ENCODE measurements around the gene TTI1. TPM values are rescaled to one million over a fixed set of nuclear protein-coding genes. Genes with fewer than 3 reads are reported as not detected.
"Not testable (repeated sequence)": the region's sequence is repeated elsewhere in the genome, so short reads cannot be mapped to it uniquely, and the experiment has no call there.

The TTI1 gene
- total RNA-seq, 1 donor from 2014 or later, result 11.9 TPM

DNA sequence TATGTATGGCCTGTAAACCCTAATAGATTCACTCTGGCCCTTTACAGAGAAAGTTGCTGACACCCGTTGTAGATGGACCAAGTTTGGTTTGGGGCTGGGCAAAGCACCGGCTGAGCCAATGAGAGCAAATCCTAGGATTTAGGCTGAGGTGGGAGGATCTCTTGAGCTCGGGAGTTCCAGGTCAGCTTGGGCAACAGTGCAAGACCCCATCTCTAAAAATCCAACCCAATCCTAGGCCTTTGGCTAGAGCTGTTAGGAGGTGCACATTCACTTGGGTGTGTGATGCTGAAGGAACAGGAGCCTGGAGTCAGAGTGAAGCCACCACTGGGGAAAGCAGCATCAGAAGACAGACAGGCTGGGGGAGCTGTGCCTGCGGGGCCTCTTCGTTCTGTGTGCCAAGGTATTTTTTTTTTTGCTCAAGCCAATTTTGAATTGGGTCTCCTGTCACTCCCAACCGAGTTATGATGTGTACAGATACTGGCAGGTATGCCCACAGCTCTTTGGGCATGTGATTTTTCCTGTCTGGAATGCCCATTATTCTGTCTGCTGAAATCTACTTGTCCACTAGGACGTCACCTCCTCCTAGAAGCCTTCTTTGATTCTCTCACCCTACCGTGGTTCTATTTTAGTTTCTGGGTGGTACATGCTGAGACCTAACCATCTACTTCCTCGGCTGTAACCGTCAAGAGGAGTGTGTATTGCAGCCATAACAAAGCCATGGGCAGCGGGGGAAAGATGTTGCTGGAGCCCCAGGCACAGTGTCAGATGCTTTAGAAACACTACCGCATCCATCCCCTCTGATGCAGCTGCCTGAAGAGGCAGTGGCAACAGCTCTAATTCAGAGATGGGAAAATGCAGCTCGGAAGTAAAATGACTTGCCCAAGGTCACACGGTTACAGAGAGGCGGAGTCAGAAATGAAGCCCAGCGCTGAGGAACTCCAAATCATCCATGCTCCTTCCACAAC is 54.0 kb downstream of the TTI1 start:
- no peak for DNase-seq
- intact Hi-C loops (cut with DNase I), result no loop called here
- no peak for ATAC-seq (ENCODE audit: poor library complexity)

GRCh38 chr20:37977786-37978185 is 55.5 kb downstream of the TTI1 start:
- DNase-seq, result no peak
- no peak for ATAC-seq (ENCODE audit: poor library complexity)
- intact Hi-C loops (cut with DNase I), result no loop called here

DNA sequence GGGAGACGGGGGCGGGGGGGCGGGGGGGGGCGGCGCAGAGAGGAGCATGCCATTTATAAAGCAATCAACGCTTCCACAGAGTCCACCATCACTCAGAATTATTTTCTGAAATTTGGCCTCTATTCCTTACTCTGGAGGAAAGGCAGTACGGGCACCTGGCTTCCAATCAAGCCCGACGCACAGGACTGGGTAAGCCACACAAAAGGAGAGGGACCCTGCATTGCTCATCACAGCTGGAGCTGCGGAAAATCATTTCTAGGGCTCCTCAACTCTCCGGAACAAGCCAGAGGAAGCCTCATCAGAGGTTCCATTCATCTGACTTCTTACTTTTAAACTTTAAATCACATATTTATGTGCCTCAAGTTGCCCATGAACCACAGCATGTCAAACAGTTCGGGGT is 55.9 kb downstream of the TTI1 start:
- DNase-seq (no peak), ATAC-seq (ENCODE audit: poor library complexity) (no peak)
- intact Hi-C loops (cut with DNase I), result no loop called here

GRCh38 chr20:37976887-37977286 is 56.4 kb downstream of the TTI1 start:
- intact Hi-C loops (cut with DNase I), result no loop called here
- ATAC-seq (ENCODE audit: poor library complexity) (no peak), DNase-seq (no peak)

DNA sequence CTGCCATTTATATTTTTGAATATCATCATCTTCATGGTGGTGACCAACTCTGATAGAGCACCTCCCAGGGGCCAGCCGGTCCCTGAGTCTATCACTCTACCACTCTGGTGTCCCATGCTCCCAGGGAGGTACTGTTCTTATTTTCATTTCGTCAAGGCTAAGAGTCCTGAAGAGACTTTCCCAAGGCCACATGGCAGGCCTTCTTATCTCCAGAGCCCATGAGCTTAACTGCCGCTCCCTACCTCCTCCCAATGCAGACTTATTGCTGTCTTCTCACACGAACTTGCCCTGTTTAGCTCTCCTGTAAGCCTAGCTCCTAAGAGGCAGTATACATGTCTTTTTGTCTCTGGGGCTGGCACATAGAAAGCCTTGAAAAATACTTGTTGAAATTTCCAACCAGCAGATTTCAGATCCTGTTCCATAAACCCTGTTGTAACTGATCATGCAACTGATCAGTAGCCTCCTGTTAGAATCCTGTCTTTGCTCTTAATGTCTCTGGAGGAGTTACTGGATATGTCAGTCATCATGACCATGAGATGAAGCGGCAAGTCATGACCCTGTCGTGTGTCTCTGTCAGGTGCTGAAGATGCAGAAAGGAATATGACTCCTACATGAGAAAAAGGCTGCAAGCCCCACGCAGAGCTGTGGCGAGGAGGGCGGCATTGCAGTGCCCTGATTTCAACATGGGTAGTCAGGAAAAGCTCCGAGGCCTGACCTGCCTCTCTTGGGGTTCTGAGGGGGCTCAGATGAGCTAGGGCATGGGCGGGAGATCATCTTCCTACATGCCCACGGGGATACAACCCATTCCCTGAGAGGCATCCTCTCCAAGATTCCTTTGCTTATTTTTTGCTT is 60.0 kb downstream of the TTI1 start:
- no peak for DNase-seq
- intact Hi-C loops (cut with DNase I), result no loop called here

DNA sequence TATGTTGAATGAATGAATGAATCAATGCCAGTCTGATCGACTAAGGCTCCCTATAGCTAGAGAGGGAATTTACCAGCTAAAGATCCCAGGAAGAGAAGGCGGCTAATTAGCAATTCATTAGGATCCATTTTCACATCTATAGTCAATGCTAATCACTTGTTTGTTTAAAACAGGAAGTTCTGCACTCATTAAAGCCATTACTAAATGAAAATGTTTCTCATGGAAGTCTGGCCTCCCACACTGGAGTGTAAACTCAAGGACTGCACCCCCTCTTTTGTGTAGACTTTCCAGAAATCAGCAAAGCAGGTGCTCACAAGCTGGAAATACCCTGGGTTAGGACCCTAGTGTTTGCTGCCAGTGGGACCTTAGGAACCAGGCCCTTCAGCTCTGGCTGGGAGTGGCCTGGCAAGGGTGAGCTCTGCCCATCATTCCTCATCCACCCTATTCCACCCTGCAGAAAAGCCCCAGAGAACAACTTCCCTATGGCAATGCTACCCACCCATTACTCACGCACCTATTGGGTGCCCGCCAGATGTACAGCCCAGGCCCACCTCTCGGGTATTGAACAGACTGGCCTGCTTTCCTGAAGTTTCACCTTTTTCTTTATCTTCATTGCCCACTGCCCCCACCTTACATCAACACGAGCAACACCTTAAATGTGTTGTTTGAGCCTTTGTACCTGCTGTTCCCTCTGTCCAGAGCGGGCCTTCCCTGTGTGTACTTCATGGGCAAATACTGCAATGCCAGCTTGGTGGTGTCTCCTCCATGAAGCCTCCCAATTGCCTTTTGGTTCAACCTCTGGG is 60.8 kb downstream of the TTI1 start:
- no peak for ATAC-seq (ENCODE audit: poor library complexity)
- intact Hi-C loops (cut with DNase I), result no loop called here
- no peak for DNase-seq

More for the DNA sequence above, 60.0 kb downstream of the TTI1 start:
- ATAC-seq (ENCODE audit: poor library complexity), result no peak

DNA sequence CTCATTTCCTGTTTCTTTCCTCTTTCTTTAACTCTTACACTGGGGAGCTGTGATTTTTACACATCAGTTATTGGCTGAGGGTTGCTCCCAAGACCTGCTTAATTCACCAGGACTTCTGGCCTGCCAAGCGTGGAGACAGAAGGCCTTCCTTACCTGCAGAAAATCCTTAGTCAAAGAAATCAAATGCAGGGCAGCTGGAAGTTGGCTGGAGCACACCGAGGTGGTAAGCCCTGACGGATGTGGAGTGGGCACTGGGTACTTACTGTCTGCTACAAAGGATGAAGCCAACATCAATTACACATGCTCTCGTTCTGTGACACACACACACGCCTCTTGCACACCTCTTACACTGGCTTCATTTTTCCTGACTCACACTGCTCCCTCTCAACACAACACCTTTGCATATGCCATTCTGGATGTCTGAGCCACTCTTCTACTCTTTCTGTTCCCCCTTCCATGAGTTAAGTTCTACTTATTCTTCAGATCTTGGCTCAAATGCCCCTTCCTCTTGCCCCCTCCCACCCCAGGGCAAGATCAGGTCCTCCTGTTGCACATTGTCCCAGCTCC is 61.6 kb downstream of the TTI1 start:
- DNase-seq, result no peak
- ATAC-seq (ENCODE audit: poor library complexity), result no peak
- intact Hi-C loops (cut with DNase I), result no loop called here

DNA sequence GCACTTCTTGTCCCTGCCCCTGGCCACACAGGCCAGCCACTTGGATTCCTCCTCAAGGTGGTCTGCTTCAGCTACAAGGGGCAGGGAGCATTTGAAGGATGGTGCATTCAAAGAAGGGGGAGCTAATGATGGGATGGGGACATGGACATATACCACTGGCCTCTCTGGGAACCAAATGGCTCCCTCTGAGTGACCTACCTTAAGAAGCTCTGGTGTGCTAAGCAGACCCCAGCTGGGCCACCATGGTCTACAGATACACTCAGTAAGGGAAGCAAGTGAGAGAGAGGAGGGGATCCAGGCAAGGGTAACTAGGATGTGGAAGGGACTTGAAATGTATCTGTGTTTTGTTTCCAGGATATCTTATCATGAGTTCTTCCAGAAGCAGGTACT is 62.4 kb downstream of the TTI1 start:
- no peak for ATAC-seq (ENCODE audit: poor library complexity)
- intact Hi-C loops (cut with DNase I), result no loop called here
- no peak for DNase-seq

- DNase-seq (no peak), ATAC-seq (ENCODE audit: poor library complexity) (peak; percentile 39)
- intact Hi-C loops (cut with DNase I), result no loop called here
Measured at GRCh38 chr20:37969949-37970855, 63.1 kb downstream of the TTI1 start.

GRCh38 chr20:37968841-37969401 is 64.3 kb downstream of the TTI1 start:
- ATAC-seq (ENCODE audit: poor library complexity), result no peak
- intact Hi-C loops (cut with DNase I), result no loop called here
- no peak for DNase-seq

- intact Hi-C loops (cut with DNase I); DNase-seq: not testable (repeated sequence)
Measured at GRCh38 chr20:37963483-37963882, 69.8 kb downstream of the TTI1 start.

GRCh38 chr20:37961066-37961465 is 72.2 kb downstream of the TTI1 start:
- ATAC-seq (ENCODE audit: poor library complexity), result no peak
- intact Hi-C loops (cut with DNase I), result no loop called here

More at GRCh38 chr20:37963483-37963882, 69.8 kb downstream of the TTI1 start:
- ATAC-seq (ENCODE audit: poor library complexity), result not testable (repeated sequence)

DNA sequence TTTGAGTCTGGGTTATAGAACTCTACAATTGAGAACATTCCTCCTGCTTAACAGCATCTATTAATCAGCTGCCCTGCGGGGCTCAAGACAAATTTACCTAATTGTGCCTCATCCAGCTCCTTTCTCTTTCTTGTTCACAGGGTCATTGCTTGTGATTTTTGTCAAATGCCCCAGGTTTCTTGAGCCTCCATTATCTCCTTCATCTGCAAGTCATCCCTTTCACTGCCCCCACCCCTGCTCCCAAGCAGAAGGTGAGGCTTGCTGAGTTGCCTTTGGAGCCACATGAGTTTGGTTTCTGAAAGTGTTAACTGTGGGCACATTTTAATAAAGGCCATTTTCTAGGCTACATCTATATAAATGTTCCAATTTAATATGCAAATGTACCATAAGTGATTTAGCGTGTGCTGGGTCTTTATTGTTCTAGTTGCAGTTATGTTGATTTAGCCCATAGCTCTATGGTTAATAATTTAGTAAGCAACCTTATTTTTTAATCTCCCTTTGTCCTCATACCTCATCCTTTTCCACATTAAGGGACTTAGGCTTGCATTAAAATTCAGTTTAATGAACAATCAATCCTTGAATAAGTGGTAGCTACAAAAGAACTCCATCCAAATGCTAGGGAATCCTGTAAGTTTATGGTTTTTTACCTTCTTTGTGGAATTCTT is 74.3 kb downstream of the TTI1 start:
- DNase-seq (no peak), ATAC-seq (ENCODE audit: poor library complexity) (no peak)
- intact Hi-C loops (cut with DNase I), result no loop called here

More at GRCh38 chr20:37961066-37961465, 72.2 kb downstream of the TTI1 start:
- DNase-seq, result no peak

DNA sequence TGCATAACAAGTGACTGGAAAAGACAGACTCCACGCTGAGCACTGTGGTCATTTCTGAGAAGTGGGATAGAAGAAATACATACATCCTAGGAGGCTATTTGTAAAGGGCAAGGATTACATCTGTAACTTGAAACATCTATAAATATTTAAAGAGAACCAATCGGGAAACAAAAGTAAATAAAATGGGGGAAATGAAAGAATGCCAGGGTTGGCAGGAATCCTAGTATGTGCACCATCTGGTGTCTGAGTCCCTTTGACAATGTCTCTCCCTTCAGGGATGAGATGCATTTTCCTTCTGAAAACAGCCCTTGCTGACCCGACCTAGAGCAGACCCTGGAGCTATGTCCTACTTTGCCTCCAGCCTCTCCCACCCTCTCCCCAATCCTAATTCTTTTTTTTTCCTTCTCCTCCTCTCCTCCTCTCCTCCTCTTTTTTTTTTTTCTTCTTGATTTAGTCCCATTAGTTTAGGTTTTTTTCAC is 77.1 kb downstream of the TTI1 start:
- no peak for ATAC-seq (ENCODE audit: poor library complexity)
- intact Hi-C loops (cut with DNase I), result no loop called here
- no peak for DNase-seq

- no peak for DNase-seq
- intact Hi-C loops (cut with DNase I), result no loop called here
- no peak for ATAC-seq (ENCODE audit: poor library complexity)
Measured at GRCh38 chr20:37955511-37955910, 77.7 kb downstream of the TTI1 start.

GRCh38 chr20:37954626-37955025 is 78.6 kb downstream of the TTI1 start:
- intact Hi-C loops (cut with DNase I), result no loop called here
- ATAC-seq (ENCODE audit: poor library complexity) (no peak), DNase-seq (no peak)

- DNase-seq (no peak), ATAC-seq (ENCODE audit: poor library complexity) (no peak)
- intact Hi-C loops (cut with DNase I), result no loop called here
Measured at GRCh38 chr20:37954190-37954589, 79.1 kb downstream of the TTI1 start.

Data from Right ventricle myocardium superior (tissue), 1 donor.